Measurements from ENCODE around the gene SYAP1. TPM values are rescaled to one million over a fixed set of nuclear protein-coding genes. Genes with fewer than 3 reads are reported as not detected.

Gene SYAP1
- total and polyA plus RNA-seq, 2 donors (not counting 1 experiment from before 2014, with no cell fraction given) = 3.5 to 18.3 TPM

DNA sequence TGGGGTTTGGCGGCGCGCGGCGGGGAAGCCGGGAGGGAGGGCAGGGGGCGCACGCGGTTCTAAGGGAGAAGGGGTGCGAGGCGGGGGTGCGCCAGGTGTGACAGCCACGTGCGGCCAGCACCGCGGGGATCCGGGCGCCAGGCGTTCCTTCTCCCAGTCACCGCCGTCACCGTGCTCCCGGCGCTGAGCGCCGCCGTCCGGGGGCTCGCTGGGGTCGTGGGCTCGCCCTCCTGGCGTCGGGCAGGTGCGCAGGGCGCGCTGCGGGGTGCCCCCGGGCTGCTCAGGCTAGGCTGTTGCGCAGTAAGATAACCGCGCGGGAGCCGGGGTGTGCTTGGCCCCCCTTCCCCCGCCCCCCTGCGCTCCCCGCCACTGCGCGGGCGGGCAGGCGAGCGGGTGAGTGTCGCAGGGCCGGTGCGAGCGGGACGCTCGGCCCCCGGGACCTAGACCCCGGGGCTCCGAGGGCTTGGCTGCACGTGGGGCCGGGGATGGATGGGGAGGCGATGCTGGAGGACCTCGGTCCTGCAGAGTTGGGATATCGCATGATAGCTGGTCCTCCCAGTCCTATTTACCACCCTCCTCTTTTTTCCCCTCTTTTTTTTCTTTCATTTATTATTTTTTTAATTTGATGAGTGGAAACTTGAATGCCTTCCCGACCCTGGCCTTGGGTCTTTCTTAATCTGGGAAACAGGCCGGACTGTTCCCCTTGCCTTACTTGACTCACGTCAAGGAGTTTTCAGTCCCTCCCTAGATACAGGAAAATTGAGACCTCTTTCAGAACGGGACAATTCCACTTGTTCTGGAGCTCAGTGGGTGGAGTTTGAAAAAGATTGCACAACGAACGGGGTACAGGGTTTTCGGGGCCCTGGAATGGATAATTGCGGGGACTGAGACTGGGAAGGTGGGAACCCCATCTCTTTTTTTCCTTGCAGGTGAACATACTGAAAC is 67.7 kb downstream of the SYAP1 start:
- Histone ChIP-seq H3K27me3 (replicated peaks in 1 of 4; ENCODE audit: control extremely low read depth in 1 of 4, control insufficient read depth in 3 of 4, insufficient read depth in 4 of 4, low read length in 3 of 4) (no peaks in the 10 kb centered on the region), H3K36me3 (replicated peaks in 1 of 2; ENCODE audit: control extremely low read depth in 1 of 2, control insufficient read depth in 1 of 2, extremely low read depth in 1 of 2, insufficient read depth in 2 of 2, low read length in 1 of 2) (peaks cover 0 to 2% of the 10 kb centered on the region in 2 experiments), H3K4me2 (replicated peaks; ENCODE audit: low read depth, low read length, poor library complexity, severe bottlenecking) (peak overlapping the region; percentile 95), H3K79me2 (ENCODE audit: control insufficient read depth, insufficient read depth, low read length) (peaks cover 51% of the 10 kb centered on the region), H3K4me3 (ENCODE audit: control extremely low read depth in 1 of 5, extremely low read depth in 1 of 5, insufficient read depth in 1 of 5, low read depth in 2 of 5, low read length in 4 of 5) (peak overlapping the region in 4 of 5 experiments; percentile 68 to 89 (median 78)), H4K20me1 (ENCODE audit: control insufficient read depth, insufficient read depth, low read length, poor library complexity, severe bottlenecking) (peaks cover 6% of the 10 kb centered on the region), H3K27ac (ENCODE audit: low read length in 2 of 2) (peak overlapping the region; percentile 89 to 95), H3K9me3 (ENCODE audit: control extremely low read depth in 1 of 3, control insufficient read depth in 2 of 3, insufficient read depth in 1 of 3, low read length in 2 of 3) (no peaks in the 10 kb centered on the region), H3K4me1 (ENCODE audit: control insufficient read depth in 2 of 2, insufficient read depth in 2 of 2, low read length in 2 of 2) (peaks cover 8 to 11% of the 10 kb centered on the region in 2 donors), H3K9ac (ENCODE audit: low read length) (peak overlapping the region; percentile 91), H2AFZ (ENCODE audit: insufficient read depth, low read depth, low read length, poor library complexity, severe bottlenecking) (peak overlapping the region; percentile 84)
- Mint-ChIP-seq H3K4me1 (peaks cover 17% of the 10 kb centered on the region), H3K27me3 (no peaks in the 10 kb centered on the region), H3K9me3 (ENCODE audit: insufficient read depth) (no peaks in the 10 kb centered on the region), H3K4me3 (peak overlapping the region; percentile 96), H3K27ac (peak overlapping the region; percentile 95)
- DNase-seq (peak; percentile 65), ATAC-seq (ENCODE audit: low read depth) (peak; percentile 3)
- intact Hi-C loops (cut with micrococcal nuclease) = loop anchor here (1.0 to 10.0 kb wide), 4 partner anchors 68 to 932 kb away; partner anchors contain the start of genes AP1S2, RBBP7, REPS2 and SYAP1
- CTCF ChIA-PET = no interaction called here
- POLR2A ChIA-PET = no interaction called here
- WGBS (ENCODE audit: insufficient coverage) = under 1% methylated on average over 35 of the region's 73 CpGs
- TF ChIP-seq, protein P1, sequence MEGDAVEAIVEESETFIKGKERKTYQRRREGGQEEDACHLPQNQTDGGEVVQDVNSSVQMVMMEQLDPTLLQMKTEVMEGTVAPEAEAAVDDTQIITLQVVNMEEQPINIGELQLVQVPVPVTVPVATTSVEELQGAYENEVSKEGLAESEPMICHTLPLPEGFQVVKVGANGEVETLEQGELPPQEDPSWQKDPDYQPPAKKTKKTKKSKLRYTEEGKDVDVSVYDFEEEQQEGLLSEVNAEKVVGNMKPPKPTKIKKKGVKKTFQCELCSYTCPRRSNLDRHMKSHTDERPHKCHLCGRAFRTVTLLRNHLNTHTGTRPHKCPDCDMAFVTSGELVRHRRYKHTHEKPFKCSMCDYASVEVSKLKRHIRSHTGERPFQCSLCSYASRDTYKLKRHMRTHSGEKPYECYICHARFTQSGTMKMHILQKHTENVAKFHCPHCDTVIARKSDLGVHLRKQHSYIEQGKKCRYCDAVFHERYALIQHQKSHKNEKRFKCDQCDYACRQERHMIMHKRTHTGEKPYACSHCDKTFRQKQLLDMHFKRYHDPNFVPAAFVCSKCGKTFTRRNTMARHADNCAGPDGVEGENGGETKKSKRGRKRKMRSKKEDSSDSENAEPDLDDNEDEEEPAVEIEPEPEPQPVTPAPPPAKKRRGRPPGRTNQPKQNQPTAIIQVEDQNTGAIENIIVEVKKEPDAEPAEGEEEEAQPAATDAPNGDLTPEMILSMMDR (IDR thresholded peaks at IDR 0.05) = no peak
- no peak for TF ChIP-seq EZH2 (IDR thresholded peaks at IDR 0.05; ENCODE audit: borderline replicate concordance, insufficient read depth, low read depth, low read length, poor library complexity, severe bottlenecking)

DNA sequence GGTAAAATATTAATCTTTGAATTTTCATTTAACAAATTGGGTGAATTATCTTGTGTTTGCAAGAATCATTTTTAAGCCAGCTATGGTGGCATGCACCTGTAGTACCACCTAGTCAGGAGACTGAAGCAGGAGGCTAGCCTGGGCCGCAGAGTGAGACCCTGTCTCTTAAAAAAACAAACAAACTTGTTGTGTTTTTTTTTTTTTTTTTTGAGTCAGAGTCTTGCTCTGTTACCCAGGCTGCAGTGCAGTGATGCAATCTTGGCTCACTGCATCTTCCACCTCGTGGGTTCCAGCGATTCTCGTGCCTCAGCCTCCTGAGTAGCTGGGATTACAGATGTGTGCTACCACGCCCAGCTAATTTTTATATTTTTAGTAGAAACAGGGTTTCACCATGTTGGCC is 69.1 kb downstream of the SYAP1 start:
- peaks cover 64% of the 10 kb centered on the region for H3K79me2 ChIP-seq (ENCODE audit: control insufficient read depth, insufficient read depth, low read length)
- ChIA-PET POLR2A (no interaction called here), CTCF (no interaction called here)
- ATAC-seq (ENCODE audit: low read depth) (no peak), DNase-seq (no peak)
- no peak overlapping the region for H3K9ac ChIP-seq (ENCODE audit: low read length)
- H3K4me1 ChIP-seq (ENCODE audit: control insufficient read depth in 2 of 2, insufficient read depth in 2 of 2, low read length in 2 of 2) = peaks cover 8 to 11% of the 10 kb centered on the region in 2 donors
- H3K9me3 Mint-ChIP-seq (ENCODE audit: insufficient read depth) = no peaks in the 10 kb centered on the region
- no peak for TF ChIP-seq EZH2 (IDR thresholded peaks at IDR 0.05; ENCODE audit: borderline replicate concordance, insufficient read depth, low read depth, low read length, poor library complexity, severe bottlenecking)
- TF ChIP-seq, protein P1 (IDR thresholded peaks at IDR 0.05) = no peak
- H2AFZ ChIP-seq (ENCODE audit: insufficient read depth, low read depth, low read length, poor library complexity, severe bottlenecking) = no peak overlapping the region
- no peaks in the 10 kb centered on the region for H3K9me3 ChIP-seq (ENCODE audit: control extremely low read depth in 1 of 3, control insufficient read depth in 2 of 3, insufficient read depth in 1 of 3, low read length in 2 of 3)
- no peak overlapping the region for H3K27ac ChIP-seq (ENCODE audit: low read length in 2 of 2)
- no peaks in the 10 kb centered on the region for H3K27me3 Mint-ChIP-seq
- H3K4me3 ChIP-seq (ENCODE audit: control extremely low read depth in 1 of 5, extremely low read depth in 1 of 5, insufficient read depth in 1 of 5, low read depth in 2 of 5, low read length in 4 of 5) = no peak overlapping the region
- no peak overlapping the region for H3K4me2 ChIP-seq (replicated peaks; ENCODE audit: low read depth, low read length, poor library complexity, severe bottlenecking)
- no CpG with 5 or more reads among the region's 5 CpGs for WGBS (ENCODE audit: insufficient coverage)
- no peak overlapping the region for H3K27ac Mint-ChIP-seq
- H4K20me1 ChIP-seq (ENCODE audit: control insufficient read depth, insufficient read depth, low read length, poor library complexity, severe bottlenecking) = peaks cover 15% of the 10 kb centered on the region
- H3K27me3 ChIP-seq (replicated peaks in 1 of 4; ENCODE audit: control extremely low read depth in 1 of 4, control insufficient read depth in 3 of 4, insufficient read depth in 4 of 4, low read length in 3 of 4) = no peaks in the 10 kb centered on the region
- peaks cover 17% of the 10 kb centered on the region for H3K4me1 Mint-ChIP-seq
- intact Hi-C loops (cut with micrococcal nuclease) = loop anchor here (10.0 kb wide), 1 partner anchor 934 kb away; the partner anchor contains the start of gene AP1S2
- H3K36me3 ChIP-seq (replicated peaks in 1 of 2; ENCODE audit: control extremely low read depth in 1 of 2, control insufficient read depth in 1 of 2, extremely low read depth in 1 of 2, insufficient read depth in 2 of 2, low read length in 1 of 2) = peaks cover 0 to 4% of the 10 kb centered on the region in 2 experiments
- H3K4me3 Mint-ChIP-seq = no peak overlapping the region

Data from B cell (primary cell).